Right lung (tissue), 5 donors: ENCODE measurements around the gene CACNB1. TPM values are rescaled to one million over a fixed set of nuclear protein-coding genes. Genes with fewer than 3 reads are reported as not detected.

ENCODE experiments used
- DNase-seq, 2 donors: peaks; one replicate each; pipeline ENCODE4 v3.0.0-alpha.2; 2013
- polyA plus RNA-seq, 5 donors: library from polyadenylated mRNA; unstranded; fragments of 120-200 nt; gene quantifications; one replicate each; pipeline versions ENCODE4 v1.2.1 to v1.2.3, GENCODE V29; 2013; ENCODE audit warnings: inconsistent platforms in 1 of 5, low replicate concordance in 1 of 5; ENCODE audit not compliant: insufficient read length in 5 of 5, insufficient read depth in 1 of 5

The CACNB1 gene
- polyA plus RNA-seq, 5 donors = 10.2 to 23.0 (median 13.5) TPM

DNA sequence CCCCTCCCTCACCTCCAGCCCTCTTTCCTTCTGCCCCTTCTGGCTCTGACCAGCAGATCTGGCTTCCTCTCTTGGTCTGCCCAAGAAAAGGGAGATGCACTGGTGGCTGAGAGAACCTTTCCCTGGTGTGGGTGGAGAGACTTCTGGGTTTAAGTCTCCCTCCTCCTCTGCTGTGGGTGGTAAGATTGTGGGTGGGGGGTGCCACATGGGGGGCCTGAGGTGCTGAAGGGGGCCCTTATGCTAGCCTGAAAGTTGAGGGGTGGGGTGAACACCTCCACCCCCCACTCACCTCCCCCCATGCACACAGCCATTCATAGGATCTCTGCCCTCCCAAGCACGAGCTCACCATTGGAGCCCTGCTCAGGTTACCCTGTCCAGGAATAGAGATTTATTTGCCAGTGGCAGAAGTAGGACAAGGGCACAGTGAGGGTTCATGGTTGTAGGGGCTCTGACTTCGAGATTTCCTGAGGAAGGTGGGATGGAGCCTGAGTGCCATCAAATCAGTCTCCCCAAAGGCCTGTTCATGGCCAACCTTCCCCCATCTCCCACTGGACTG, 30.0 kb upstream of the CACNB1 start:
- DNase-seq = no peak

GRCh38 chr17:39225959-39226683, 28.7 kb upstream of the CACNB1 start:
- peak; percentile 51 to 72 for DNase-seq

DNA sequence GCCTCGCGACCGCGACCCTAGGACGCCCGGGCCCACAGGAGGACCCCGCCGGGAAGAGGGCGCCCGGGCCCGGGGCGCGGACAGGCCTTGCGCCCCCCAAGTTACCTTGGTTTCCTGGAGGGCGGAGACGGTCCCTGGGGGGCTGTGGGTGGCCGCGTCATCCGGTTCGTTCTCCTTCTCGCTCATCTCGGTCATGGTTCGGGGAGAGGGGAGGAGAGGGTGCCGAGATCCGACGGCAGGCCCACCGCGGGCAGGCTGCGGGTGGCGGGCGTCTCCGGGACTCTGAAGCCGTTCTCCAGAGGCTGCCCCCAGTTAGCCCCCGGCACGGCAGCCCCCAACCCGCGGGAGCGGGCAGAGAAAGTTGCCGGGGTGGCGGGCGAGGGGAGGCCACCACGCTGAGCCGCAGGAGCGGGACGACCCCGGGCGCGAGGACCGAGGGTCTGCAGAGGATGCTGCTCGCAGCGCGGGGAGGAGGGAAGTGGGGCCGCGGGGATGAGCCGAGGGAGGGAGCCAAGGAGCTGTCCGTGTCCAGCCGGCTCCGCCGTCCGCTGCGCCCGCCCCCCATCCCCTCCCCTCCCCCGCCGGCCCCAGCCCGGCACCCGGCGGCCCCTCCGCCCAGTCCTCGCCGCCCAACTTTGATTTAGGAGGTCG, 28.0 kb upstream of the CACNB1 start, which contains the start of gene STAC2:
STAC2 (minus strand) TSS at position 638 of the 651 bp plus-strand sequence; CDS start at position 195, 443 bp downstream.
- DNase-seq = no peak

DNA sequence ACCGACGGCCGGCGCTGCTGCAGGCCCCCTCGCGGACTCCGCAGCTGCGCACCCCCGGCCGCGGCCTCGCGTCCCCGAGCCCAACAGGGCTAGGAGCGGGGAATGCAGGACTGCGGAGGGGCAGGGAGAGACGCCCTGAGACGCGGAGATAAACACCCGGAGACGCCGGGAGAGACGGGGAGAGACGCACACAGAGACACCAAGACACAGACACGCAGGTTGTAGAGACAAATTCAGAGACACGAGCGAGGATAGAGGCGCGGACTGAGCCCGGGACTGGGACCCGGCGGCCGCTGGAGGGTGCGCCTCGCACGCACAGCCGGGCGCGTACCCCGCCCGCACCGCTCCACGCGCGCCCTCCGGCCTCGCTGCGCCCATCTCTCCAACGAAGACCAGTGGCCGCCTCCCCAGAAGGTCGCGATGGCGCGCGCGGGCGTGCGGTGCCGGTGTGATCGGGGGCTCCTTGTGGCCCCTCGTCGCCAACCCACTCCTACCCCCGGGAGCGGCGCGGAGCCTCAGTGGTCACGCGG, 27.4 kb upstream of the CACNB1 start:
- no peak for DNase-seq

GRCh38 chr17:39223907-39224777, 26.7 kb upstream of the CACNB1 start:
- DNase-seq = no peak

DNA sequence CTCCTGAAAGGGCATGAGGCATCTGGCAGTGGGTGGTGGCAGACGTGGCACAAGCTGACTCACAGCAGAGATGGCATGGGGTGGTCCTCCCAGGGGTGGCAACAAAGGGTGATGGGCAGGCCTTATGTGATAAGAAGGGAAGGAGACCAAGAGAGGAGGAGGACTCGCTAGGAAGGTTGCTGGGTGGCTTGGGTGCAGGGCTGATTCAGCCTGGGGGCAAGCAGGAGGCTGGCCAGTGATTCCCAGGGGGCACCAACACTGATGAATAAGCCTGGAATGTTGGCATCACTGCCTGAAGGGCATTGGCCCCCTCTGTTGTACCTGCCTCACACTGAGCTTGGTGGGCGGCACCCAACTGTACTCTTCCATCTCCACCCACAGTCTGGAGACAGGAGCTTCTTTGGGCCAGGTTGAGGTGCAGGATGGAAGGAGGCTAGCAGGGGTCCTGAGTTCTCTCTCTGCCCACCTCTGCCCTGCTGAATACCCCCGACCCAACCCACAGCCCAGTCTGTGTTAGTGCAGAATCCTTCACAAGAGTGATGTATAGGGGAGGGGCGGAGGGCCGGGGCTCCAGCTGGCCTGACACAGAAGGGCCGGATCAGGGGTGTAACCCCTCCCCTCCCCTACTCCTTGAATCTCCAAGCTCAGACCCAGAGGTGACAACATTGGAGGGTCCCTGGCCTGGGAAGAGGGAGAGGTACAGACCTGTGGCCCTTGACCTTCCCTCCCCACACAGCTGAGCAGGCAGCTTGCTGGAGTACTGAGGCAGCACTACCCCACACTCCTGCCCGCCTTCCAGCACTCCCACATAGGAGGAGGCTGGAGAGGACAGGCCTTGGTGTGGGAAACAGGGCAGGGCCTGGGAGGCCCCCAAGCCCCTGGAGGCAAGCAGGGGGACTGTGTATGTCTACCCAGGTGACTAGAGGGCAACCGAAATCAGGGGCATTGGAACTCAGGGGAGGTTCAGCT, 25.7 kb upstream of the CACNB1 start:
- no peak for DNase-seq

GRCh38 chr17:39222151-39222550, 24.7 kb upstream of the CACNB1 start:
- no peak for DNase-seq

- DNase-seq = no peak
Measured at GRCh38 chr17:39221572-39221971, 24.1 kb upstream of the CACNB1 start.

DNA sequence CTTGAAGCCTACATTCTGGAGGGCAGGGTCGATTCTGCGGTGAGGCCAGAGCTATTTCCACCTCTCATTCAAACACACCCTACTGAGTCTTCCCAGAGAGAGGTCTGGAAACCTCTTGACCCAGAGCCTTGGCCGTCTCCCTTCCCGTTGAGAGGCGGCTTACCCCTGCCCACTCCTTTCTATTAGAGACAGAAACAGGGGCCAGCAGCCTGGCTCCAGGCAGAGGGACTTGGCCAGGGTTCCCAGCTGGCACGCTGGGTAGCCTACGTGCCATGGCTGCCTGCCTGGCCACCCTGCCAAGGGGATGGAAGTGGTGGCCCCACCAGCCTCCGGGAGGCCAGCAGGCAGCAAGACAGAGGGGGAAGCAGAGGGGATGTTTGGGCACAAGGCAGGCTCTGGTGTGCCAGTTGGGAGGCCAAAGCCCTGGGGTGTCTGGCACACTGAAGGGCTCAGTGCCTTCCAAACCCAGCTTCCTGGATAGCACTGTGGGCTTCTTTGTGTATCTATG, 22.2 kb upstream of the CACNB1 start:
- no peak for DNase-seq

GRCh38 chr17:39218906-39219305, 21.4 kb upstream of the CACNB1 start:
- no peak for DNase-seq

- no peak for DNase-seq
Measured at GRCh38 chr17:39217734-39218369, 20.4 kb upstream of the CACNB1 start.

DNA sequence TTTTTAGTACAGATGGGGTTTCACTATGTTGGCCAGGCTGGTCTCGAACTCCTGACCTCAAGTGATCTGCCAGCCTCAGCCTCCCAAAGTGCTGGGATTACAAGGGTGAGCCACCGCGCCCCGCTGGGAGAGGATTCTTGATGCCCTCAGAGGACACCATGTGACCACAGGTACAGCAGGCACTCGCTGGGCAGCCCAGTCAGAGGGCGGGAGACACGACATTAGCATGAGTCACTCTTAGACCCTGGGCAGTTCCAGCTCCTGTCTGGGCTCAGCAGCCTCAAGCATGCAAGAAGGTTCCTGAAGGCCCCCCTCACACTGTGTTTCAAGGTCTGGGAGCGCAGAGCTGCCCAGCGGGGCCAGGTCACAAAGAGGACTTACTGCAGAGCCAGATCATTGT, 16.4 kb upstream of the CACNB1 start:
- no peak for DNase-seq

DNA sequence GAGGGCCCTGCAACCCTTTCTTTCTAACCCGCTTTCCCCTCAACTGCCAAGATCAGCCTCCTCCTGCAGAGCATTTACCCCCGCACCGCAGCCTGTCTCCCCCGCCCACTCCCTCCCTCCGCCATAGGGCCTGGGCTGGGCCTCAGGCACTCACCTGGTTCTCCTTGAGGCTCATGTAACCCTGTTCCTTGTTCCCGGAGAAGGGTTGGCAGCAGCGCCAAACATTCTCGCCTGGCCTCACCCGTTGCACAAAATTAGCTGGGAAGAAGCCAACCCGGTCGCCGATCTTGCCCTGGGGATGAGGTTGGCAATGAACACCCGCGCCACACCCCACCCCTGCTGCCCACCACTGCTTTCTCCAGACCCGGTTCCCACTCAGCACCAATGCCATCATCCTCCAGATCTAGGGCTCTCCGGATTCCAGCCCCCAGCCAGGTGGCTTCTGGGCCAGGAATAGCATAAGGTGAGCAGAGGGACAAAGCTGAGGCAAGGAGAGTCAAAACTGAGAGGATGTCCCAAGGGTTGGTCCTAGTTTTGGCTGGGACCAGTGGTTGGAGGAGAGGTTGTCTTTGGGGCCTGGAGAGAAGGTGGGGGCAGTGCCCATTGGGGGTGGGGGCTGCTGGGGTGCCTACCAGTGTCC, 15.5 kb upstream of the CACNB1 start:
- DNase-seq = no peak

DNA sequence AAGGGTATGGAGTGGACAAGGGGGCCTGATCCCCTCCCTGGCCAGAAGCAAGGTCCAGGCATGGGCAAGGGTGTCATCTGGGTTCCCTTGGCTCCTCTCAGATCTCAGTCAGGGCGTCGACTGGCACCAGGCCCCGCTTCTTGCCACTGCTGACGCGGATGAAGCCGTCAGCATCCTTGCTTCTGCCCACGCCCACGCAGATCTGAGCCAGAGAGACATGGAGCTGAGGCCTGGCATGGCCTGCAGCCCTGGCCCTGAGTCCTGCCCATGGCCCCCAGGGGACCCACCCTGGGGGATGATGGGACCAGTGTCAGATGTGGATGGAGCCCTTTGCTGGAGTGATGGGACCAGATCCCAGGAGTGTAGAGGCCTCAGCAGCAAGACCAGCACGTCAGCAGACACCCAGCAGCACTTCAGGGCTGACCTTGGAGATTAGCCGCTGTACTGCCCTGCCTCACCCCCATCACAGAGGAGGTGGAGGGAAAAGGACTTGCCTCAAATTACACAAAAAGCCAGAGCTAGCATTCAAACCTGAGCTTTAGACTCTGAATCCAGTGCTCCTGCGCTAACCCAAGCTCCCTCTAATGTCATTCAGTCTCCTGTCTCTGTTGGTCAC, 14.8 kb upstream of the CACNB1 start:
- no peak for DNase-seq

GRCh38 chr17:39210093-39210434, 12.6 kb upstream of the CACNB1 start:
- no peak for DNase-seq

- peak; percentile 64 to 77 for DNase-seq
Measured at GRCh38 chr17:39209317-39210092, 12.0 kb upstream of the CACNB1 start.

- DNase-seq = no peak
Measured at GRCh38 chr17:39208893-39209292, 11.4 kb upstream of the CACNB1 start.

GRCh38 chr17:39208136-39208535, 10.7 kb upstream of the CACNB1 start:
- DNase-seq = no peak
